ENCODE data around the gene LMF1. TPM values are rescaled to one million over a fixed set of nuclear protein-coding genes. Genes with fewer than 3 reads are reported as not detected.

The LMF1 gene
- total RNA-seq, 3 donors from 2014 or later: 14.1 to 26.4 (median 21.4) TPM

- DNase-seq (ENCODE audit: low spot score in 2 of 2): no peak
- TF ChIP-seq POLR2A (IDR thresholded peaks at IDR 0.05): no peak
- no peak for TF ChIP-seq CTCF (IDR thresholded peaks at IDR 0.05)
- TF ChIP-seq POLR2AphosphoS5 (IDR thresholded peaks at IDR 0.05): no peak
- intact Hi-C loops (cut with DNase I; ENCODE audit: low total_unique reads): no loop called here
These were observed 71.8 kb downstream of the LMF1 start for GRCh38 chr16:898761-899682.

DNA sequence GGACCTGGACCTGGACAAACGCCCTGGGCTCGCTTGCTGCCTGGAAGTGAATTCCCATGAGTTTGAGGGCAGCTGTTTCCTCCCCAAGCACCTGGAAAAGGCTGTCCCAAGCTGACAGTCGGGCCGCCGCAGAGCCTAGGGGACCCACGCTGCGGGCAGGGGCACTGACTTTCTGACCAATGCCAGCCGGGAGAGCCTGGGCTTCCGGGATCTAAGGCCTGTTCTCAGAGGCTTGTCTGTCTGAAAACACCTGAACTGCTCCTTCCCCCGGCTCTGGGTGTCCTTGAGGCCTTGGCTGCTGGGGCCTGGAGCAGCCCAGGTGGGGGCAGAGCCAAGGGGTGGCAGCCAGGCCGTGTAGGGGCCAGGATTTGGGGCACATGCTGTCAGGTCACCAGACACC, 72.6 kb downstream of the LMF1 start:
- TF ChIP-seq POLR2A (IDR thresholded peaks at IDR 0.05) (no peak), CTCF (IDR thresholded peaks at IDR 0.05) (no peak), POLR2AphosphoS5 (IDR thresholded peaks at IDR 0.05) (no peak)
- Histone ChIP-seq H3K27me3 (no peaks in the 10 kb centered on the region), H3K9me3 (no peaks in the 10 kb centered on the region), H3K27ac (no peak overlapping the region), H3K4me1 (no peaks in the 10 kb centered on the region), H3K4me3 (no peak overlapping the region), H3K36me3 (no peaks in the 10 kb centered on the region)
- no peak for DNase-seq (ENCODE audit: low spot score in 2 of 2)
- intact Hi-C loops (cut with DNase I; ENCODE audit: low total_unique reads): no loop called here

More at GRCh38 chr16:898761-899682, 71.8 kb downstream of the LMF1 start:
- no peaks in the 10 kb centered on the region for H3K27me3 ChIP-seq
- no peaks in the 10 kb centered on the region for H3K4me1 ChIP-seq
- H3K9me3 ChIP-seq: no peaks in the 10 kb centered on the region
- H3K36me3 ChIP-seq: no peaks in the 10 kb centered on the region
- no peak overlapping the region for H3K4me3 ChIP-seq
- no peak overlapping the region for H3K27ac ChIP-seq

GRCh38 chr16:897701-898100, 73.1 kb downstream of the LMF1 start:
- no peak for DNase-seq (ENCODE audit: low spot score in 2 of 2)
- Histone ChIP-seq H3K9me3 (no peaks in the 10 kb centered on the region), H3K27me3 (no peaks in the 10 kb centered on the region), H3K4me3 (no peak overlapping the region), H3K36me3 (no peaks in the 10 kb centered on the region), H3K27ac (no peak overlapping the region), H3K4me1 (no peaks in the 10 kb centered on the region)
- intact Hi-C loops (cut with DNase I; ENCODE audit: low total_unique reads): no loop called here
- no peak for TF ChIP-seq CTCF (IDR thresholded peaks at IDR 0.05)
- no peak for TF ChIP-seq POLR2AphosphoS5 (IDR thresholded peaks at IDR 0.05)
- no peak for TF ChIP-seq POLR2A (IDR thresholded peaks at IDR 0.05)

GRCh38 chr16:897200-897543, 73.6 kb downstream of the LMF1 start:
- no peaks in the 10 kb centered on the region for H3K9me3 ChIP-seq
- H3K4me3 ChIP-seq: no peak overlapping the region
- no peak for TF ChIP-seq CTCF (IDR thresholded peaks at IDR 0.05)
- TF ChIP-seq POLR2AphosphoS5 (IDR thresholded peaks at IDR 0.05): no peak
- no peak for TF ChIP-seq POLR2A (IDR thresholded peaks at IDR 0.05)
- H3K36me3 ChIP-seq: no peaks in the 10 kb centered on the region
- H3K27me3 ChIP-seq: no peaks in the 10 kb centered on the region
- no peak for DNase-seq (ENCODE audit: low spot score in 2 of 2)
- intact Hi-C loops (cut with DNase I; ENCODE audit: low total_unique reads): no loop called here
- no peaks in the 10 kb centered on the region for H3K4me1 ChIP-seq
- no peak overlapping the region for H3K27ac ChIP-seq
